ENCODE data around the gene DMD. TPM values are rescaled to one million over a fixed set of nuclear protein-coding genes. Genes with fewer than 3 reads are reported as not detected.

The DMD gene
- total and polyA plus RNA-seq, 2 of the 8 experiments (the other 6 are each of a cell fraction or from before 2014, with no cell fraction given): 4.8 to 7.4 TPM

DNA sequence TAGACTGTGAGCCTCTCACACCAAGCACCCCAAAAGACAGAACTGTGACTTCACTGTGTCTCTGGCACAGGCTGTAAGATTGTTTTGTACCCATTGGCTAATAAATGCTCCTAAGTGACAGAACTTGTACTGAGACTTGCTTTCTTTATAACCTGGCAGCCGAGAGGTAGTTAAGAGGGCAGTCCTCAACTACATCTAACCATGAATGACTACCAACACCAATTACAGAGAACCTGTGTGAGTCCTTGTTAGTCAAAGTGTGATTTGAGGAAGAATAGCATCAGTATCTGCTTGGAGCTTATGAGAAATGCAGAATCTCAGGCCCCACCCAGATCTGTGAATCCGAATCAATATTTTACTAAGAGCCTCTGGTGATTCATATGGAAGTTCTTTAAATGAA lies 1985.5 kb downstream of the DMD start (continued):
- TF ChIP-seq CHD2 (IDR thresholded peaks at IDR 0.05; ENCODE audit: low read length) (no peak), JUN (IDR thresholded peaks at IDR 0.05; ENCODE audit: low read depth, low read length) (no peak), CBX5 (IDR thresholded peaks at IDR 0.05; ENCODE audit: low read depth, low read length) (no peak)

Measured in H1 (cell line).